CD4-positive, alpha-beta T cell treated with Interleukin-2 at 100 ng/mL for 4 hours (primary cell): ENCODE results near the gene ADRA2C.

ENCODE experiments used
- DNase-seq: peaks from one replicate; pipeline ENCODE4 v3.0.0-alpha.2; 2020; ENCODE audit warnings: low spot score

The ADRA2C gene

DNA sequence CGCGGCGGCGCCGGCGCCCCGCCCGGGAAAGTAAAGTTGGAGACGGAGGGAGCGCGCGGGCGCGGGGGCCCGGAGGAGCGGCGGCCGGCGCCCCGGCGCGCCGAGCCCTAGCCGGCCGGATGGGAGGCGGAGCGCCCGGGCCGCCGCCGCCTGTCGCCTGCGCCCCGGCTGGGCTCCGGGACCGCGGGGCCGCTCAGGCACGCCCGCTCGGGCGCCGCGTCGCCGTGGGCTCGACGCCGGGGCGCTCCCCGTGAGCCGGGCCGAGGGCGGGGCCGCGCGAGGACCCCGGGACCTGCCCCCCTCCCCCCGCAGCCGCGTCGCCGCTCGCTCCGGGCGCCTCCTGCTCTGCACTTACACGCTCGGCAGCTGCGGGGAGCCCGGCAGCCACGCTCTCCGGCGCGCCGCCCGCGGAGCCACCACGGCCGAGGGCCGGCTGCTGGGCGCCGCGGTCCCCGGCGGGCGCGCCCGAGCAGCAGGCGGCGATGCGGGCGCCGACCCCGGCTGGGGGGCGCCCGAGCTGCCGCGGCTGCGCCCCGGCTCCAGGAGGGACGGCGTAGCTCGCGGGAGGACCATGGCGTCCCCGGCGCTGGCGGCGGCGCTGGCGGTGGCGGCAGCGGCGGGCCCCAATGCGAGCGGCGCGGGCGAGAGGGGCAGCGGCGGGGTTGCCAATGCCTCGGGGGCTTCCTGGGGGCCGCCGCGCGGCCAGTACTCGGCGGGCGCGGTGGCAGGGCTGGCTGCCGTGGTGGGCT lies at the start of gene ADRA2C:
TSS of gene ADRA2C (plus strand) at position 350 of the 749 bp plus-strand sequence. CDS start at position 572, 222 bp downstream.
- DNase-seq, result no peak

GRCh38 chr4:3716631-3717235 lies 49.5 kb upstream of the ADRA2C start:
- DNase-seq, result no peak

DNA sequence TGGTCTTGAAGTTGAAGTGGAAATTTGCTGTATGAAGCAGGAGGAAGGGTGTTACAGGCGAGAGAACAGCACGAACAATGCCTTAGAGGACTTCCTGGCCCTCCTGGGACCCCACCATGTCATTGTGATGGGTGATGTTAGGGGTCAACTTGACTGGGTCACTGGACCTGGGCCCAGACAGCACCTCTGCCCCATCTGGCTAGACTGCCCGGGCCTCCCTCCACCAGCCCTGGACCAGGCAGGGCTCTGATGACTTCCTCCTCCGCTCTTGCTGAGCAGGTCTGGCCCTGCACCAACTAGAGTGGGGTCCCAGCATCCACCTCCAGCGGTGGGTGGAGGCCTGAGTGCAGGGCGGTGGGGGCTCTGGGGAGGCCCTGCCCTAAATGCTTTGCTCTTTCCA lies 48.9 kb upstream of the ADRA2C start:
- no peak for DNase-seq

- DNase-seq, result no peak
Observed at GRCh38 chr4:3718462-3718861, 47.7 kb upstream of the ADRA2C start.

DNA sequence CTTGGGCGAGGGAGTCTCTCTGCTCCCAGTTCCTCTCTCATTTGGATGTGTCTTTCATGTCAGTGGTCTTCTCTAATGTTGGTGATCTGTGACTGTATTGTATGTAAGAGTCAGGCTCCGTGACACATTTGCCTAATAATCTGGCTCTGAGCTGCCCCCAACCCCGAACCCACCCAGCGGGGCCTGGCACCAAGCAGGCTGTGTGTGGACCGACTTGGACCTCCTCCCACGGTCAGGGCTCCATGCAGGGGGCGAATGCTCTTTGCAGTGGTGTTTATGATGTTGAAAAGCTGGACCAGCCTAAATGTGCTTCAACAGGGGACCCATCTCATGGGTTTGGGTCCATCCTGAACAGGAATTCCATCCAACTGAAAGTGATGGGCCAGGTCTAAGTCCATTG lies 47.0 kb upstream of the ADRA2C start:
- DNase-seq, result no peak

DNA sequence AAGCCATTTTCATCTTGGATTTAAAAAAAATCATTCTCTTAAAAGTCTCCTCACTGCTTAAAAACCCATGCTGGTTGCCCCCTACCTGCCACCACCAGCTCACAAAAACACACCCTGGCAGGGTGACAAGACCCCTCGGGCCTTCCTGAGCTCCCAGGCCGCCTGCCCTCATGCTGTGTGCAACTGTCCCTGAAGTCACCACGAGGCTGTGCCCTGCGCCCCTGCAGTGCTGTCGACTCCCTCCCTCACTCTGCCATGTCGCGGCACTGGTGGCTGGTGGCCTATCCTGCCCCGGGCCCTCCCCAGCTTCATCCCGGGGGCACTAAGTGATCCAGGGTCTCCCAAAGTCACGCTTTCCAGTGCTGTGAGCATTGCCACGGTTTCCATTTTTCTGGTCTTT lies 46.3 kb upstream of the ADRA2C start:
- DNase-seq, result no peak

DNA sequence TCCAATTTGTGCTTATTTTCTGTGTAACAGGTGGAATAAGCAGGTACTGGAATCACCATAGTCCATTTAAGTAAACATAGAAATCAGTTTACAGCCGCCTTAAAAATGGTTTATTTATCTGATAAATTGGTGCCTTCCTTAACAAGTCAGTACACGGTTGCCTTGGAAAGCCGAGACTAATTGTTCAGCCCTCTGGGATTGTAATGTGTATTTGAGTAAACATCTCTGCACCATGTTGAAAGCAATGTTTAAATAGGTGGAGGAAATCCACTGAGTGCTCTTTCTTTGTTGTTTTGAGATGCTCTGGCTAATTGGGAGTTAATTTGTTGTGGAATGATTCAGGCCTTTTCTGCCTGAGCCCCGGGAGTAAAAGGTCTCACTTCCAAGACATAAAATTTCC lies 45.7 kb upstream of the ADRA2C start:
- no peak for DNase-seq

DNA sequence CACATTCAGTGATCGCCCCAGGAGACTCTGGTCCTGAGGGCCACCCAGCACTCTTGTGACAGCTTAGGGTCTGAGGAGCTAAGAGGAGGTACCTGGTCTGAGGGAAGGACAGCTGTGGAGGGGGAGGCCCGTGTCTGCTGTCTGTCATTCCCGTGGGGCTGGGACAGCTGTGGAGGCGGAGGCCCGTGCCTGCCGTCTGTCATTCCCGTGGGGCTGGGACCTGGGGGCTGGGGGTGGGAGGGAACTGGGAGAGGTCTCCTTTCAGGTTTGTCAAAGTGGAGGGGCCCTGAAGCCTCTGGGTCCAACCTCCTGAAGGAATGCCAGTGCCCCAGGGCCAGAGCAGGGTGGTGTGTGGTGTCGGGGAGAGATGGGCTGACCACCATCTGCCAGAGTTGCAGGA lies 45.0 kb upstream of the ADRA2C start:
- no peak for DNase-seq

DNA sequence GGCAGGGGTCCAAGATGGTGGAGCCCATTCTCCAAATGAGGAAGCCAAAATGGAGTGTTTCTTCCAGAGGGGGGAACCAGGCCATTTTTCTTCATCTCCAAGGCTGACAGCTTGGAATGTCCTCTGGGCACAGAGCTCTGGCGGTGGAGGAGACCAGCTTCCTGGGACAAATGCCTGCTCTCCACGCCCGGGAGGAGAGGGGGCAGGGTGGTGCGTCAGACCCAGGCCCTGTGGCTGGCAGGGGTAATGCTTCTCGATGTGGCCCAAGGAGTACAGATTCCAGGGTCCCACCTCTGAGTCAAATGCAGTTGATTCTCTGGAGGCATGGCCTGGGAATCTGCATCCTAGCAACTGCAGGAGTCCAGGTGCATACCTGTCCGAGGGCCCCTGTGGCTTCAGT lies 44.6 kb upstream of the ADRA2C start:
- DNase-seq, result no peak

- DNase-seq, result no peak
Observed at GRCh38 chr4:3722446-3723231, 43.5 kb upstream of the ADRA2C start.

DNA sequence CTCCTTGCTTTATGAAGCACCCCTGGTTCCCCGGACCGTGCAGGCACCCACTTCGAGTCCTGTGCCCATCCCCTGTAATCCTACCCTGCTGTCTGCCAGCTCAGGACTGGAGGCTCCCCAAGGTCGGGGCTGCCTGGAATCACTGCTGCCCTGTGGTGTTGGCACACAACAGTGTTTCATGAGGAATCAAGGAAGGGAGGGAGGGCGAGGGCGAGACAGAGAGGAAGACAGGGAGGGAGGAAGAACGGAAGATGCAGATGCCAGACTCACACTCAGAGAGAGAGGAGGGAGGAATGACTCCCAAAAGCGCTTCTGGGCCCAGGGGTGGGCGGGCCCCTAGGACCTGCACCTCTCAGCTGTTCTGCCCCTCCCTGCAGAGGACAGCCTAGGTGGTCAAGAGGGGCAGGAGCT lies 42.9 kb upstream of the ADRA2C start:
- no peak for DNase-seq

- no peak for DNase-seq
Observed at GRCh38 chr4:3724319-3725231, 41.6 kb upstream of the ADRA2C start.

GRCh38 chr4:3725936-3726870 lies 40.0 kb upstream of the ADRA2C start:
- DNase-seq, result no peak

- DNase-seq, result no peak
Observed at GRCh38 chr4:3727847-3728469, 38.2 kb upstream of the ADRA2C start.

GRCh38 chr4:3729188-3729881 lies 36.9 kb upstream of the ADRA2C start:
- DNase-seq, result no peak

DNA sequence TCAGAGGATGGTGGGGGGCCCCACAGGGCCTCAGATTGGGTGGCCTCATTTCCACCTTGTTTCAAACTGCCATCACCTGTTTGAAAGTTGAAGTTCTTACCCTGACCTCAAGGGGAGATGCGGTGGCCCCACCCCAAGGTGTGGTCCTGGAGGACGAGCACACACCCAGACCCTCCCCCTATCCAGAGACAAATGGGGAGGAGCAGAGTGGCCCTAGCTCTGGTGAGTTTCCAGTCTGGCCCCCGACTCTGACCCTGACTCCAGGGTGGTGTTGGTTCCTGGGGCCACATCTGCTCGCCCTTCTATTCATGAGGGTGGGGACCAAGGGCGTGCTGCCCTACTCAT lies 36.3 kb upstream of the ADRA2C start:
- DNase-seq, result no peak

DNA sequence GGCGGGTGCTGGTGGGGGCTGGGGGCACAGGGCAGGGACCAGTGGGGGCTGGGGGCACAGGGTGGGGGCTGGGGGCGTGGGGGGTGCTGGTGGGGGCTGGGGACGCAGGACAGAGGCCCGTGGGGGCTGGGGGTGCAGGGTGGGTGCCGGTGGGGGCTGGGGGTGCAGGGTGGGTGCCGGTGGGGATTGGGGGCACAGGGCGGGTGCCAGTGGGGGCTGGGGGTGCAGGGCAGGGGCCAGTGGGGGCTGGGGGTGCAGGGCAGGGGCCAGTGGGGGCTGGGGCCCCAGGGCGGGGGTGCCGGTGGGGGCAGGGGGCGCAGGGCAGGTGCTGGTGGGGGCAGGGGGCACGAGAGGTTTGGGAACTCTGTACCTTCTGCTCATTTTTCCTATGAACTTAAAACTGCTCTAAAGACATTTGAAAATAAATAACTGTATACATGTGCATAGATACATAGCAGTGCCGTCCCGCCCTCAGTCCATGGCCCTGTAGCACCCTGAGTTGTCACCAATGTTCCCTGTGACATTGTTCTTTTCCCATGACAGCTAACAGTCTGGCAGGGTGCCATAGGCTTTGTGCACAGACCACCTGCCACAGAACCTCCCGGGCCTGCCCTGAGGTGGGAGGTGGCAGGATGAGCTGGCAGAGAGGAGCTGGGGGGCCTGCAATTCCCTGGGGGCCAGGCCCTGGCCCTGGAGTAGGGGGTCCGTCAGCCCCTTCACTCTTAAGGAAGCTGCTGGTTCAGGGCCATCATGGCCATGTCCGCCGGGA lies 35.6 kb upstream of the ADRA2C start:
- no peak for DNase-seq

DNA sequence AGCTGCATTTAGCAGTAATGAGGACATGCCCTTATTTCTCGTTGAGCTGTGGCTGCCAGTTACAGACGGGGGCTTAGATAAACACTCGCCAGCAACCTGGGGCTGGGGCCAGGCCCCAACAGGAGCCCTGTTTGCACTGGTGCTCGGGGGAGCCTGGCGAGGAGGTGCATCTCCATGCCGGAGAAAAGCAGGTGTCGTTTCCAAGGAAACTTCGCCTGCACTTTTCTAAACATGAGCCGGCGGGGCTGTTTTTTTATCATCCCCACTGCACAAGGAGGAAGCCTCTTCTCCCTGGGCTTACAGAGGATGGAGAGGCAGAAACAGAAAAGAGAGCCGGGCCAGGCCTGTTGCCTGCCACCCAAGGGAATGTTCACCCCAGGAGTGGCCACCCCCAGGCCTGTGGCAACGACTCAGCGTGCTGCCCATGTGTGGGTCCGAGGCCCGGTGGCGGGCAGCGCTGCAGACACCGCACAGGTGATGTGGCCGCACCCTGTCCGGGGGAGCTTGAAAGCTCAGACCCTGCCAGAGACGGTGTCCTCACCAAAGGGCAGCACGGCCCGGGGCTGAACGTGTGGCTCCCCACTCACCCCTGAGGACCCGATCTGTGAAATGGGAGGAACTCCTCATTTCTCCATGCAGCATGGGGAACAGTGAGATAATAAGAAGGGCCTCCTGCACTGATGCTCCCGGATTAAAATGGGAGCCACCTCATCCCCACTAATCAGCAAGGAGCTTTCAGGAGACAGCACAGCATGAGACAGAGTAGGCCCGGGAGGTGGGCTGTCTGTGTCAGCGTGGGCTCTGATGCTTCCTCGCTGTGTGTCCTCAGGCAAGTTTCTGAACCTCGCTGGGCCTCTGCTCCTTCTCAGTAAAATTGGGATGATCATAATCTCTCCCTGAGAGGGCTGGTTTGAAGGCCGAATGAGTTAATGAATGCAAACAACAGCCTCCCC lies 33.8 kb upstream of the ADRA2C start:
- no peak for DNase-seq
